ENCODE data around the gene KIAA2012.

GRCh38 chr2:202148515-202149154, 75.6 kb downstream of the KIAA2012 start:
- TF ChIP-seq CTCF (IDR thresholded peaks at IDR 0.05; ENCODE audit: borderline replicate concordance, extremely low read depth, low read length, poor library complexity, severe bottlenecking) = no peak
- no peak for TF ChIP-seq EZH2 (IDR thresholded peaks at IDR 0.05; ENCODE audit: borderline replicate concordance, low read depth, low read length, severe bottlenecking)

Data from DND-41 (cell line).